Esophagus squamous epithelium (tissue), 5 donors: Measurements from ENCODE around the gene SORCS1. TPM values are rescaled to one million over a fixed set of nuclear protein-coding genes. Genes with fewer than 3 reads are reported as not detected.

Source experiments
- DNase-seq: peaks from one replicate; lab custom pipeline; 2025; lab: John Stamatoyannopoulos, UW
- H3K27ac ChIP-seq, 4 donors: fragments of 200-600 bp; sonication (generic); one replicate each; pipeline ENCODE4 v1.5.1; 2016 to 2019; ENCODE audit warnings: mild to moderate bottlenecking in 1 of 4
- H3K27me3 ChIP-seq, 4 donors: fragments of 200-600 bp; sonication (generic); 1 replicate in 3 of 4; 2 replicates in 1 of 4; pipeline versions ENCODE4 v1.5.1 to v1.6.0; 2017 to 2021; ENCODE audit warnings: antibody characterized with exemption in 1 of 4
- H3K36me3 ChIP-seq, 3 donors: fragments of 200-600 bp; sonication (generic); one replicate each; pipeline ENCODE4 v1.5.1; 2016 to 2019
- H3K4me1 ChIP-seq, 3 donors: fragments of 200-600 bp; sonication (generic); one replicate each; pipeline ENCODE4 v1.5.1; 2017 to 2019
- H3K4me3 ChIP-seq, 4 donors: fragments of 200-600 bp; sonication (generic); 1 replicate in 3 of 4; 2 replicates in 1 of 4; pipeline ENCODE4 v1.5.1; 2016 to 2019; ENCODE audit warnings: mild to moderate bottlenecking in 2 of 4, moderate library complexity in 1 of 4
- H3K9me3 ChIP-seq, 3 donors: fragments of 200-600 bp; sonication (generic); one replicate each; pipeline ENCODE4 v1.5.1; 2016 to 2019
- POLR2A ChIP-seq, 4 donors: fragments of 450-650 bp; IDR thresholded peaks; one replicate each; pipeline ENCODE4 v1.6.1; 2017; ENCODE audit warnings: antibody characterized with exemption in 4 of 4, mild to moderate bottlenecking in 4 of 4, moderate library complexity in 3 of 4
- WGBS, 2 donors: methylation state at CpG; one replicate each; pipeline ENCODE4 v1.1.5; 2018; 5-methylcytosine and 5-hydroxymethylcytosine counted together
- intact Hi-C: fragments of 100-400 bp; cut with DNase I; formaldehyde crosslinking; loops from one replicate; pipeline ENCODE4 v1.15.0; 2022
- total RNA-seq, 4 donors: library from RNA; depleted of rRNA; stranded (reverse); fragments of >200 nt; gene quantifications; one replicate each; pipeline ENCODE4 v1.1.0, GENCODE V29; 2016
- TF ChIP-seq, protein P1 (sequence below), 6 experiments: fragments of 450-650 bp in 4 of 6; fragments of 200-600 bp in 2 of 6; sonication (generic) in 2 of 6; IDR thresholded peaks; one replicate each; pipeline ENCODE4 v1.5.1; 2016 to 2019; ENCODE audit warnings: antibody characterized with exemption in 6 of 6, mild to moderate bottlenecking in 4 of 6, moderate library complexity in 4 of 6
- donor health status: DM: yes; HTN: yes; CAD: no.

The SORCS1 gene
- total RNA-seq, 4 donors from 2014 or later = 0.88 to 4.8 (median 1.4) TPM; not detected in 1

DNA sequence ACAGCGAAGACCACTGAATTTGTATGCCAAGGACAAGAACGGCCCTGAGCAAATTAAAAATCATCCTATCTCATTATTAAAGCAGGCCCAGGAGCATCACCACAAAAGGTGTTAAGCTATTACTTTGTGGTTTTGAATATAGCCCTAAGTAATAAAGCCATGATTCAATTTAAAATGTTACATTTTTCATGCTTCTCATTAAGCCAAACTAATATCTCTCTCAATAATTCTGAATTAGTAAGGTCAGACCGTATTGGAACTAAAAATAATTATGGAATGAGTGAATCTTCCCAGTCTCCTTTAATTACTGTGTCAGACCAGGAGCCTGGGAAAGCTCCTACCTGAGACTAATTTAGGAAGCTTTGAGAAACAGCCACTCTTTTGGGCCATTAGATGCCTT, 162.4 kb downstream of the SORCS1 start:
- WGBS, 2 donors = 76 to 78% methylated on average over 3 of the region's 3 CpGs
- Histone ChIP-seq H3K27me3 (no peaks in the 10 kb centered on the region), H3K4me1 (no peaks in the 10 kb centered on the region), H3K27ac (no peak overlapping the region), H3K36me3 (no peaks in the 10 kb centered on the region), H3K4me3 (no peak overlapping the region), H3K9me3 (no peaks in the 10 kb centered on the region)
- no peak for DNase-seq
- intact Hi-C loops = no loop called here
- TF ChIP-seq, protein P1, sequence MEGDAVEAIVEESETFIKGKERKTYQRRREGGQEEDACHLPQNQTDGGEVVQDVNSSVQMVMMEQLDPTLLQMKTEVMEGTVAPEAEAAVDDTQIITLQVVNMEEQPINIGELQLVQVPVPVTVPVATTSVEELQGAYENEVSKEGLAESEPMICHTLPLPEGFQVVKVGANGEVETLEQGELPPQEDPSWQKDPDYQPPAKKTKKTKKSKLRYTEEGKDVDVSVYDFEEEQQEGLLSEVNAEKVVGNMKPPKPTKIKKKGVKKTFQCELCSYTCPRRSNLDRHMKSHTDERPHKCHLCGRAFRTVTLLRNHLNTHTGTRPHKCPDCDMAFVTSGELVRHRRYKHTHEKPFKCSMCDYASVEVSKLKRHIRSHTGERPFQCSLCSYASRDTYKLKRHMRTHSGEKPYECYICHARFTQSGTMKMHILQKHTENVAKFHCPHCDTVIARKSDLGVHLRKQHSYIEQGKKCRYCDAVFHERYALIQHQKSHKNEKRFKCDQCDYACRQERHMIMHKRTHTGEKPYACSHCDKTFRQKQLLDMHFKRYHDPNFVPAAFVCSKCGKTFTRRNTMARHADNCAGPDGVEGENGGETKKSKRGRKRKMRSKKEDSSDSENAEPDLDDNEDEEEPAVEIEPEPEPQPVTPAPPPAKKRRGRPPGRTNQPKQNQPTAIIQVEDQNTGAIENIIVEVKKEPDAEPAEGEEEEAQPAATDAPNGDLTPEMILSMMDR (IDR thresholded peaks at IDR 0.05) = no peak
- TF ChIP-seq POLR2A (IDR thresholded peaks at IDR 0.05) = no peak

DNA sequence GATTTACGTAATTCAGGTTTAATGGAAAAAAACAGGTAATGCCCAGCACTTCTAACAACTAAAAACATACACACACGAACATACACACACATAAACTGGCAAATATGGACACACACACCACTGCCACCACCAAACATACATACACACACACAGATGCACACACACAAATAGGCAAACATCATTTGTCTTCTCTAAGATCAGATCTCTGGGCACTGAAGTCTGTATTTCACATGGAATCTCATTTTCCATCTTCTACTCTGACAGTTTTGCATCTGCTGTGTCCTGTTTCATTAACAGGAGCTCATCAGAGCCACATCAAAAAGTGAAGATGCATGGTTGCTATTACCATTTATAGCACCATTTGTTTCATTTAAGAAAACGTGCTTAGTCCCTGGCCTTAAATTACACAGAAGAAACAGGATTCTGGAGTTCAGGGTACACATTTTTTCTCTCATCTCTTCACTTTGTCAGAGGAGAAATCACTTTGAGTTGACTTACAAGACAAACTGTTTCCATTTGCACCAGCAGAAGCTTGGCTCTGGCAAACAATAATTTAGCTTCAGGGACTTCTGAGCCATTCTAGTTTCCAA, 165.3 kb downstream of the SORCS1 start:
- Histone ChIP-seq H3K36me3 (no peaks in the 10 kb centered on the region), H3K9me3 (no peaks in the 10 kb centered on the region), H3K27ac (no peak overlapping the region), H3K4me3 (no peak overlapping the region), H3K27me3 (no peaks in the 10 kb centered on the region), H3K4me1 (no peaks in the 10 kb centered on the region)
- no peak for TF ChIP-seq POLR2A (IDR thresholded peaks at IDR 0.05)
- TF ChIP-seq, protein P1 (IDR thresholded peaks at IDR 0.05) = no peak
- 39 to 40% methylated on average over 3 of the region's 3 CpGs for WGBS, 2 donors
- no peak for DNase-seq
- intact Hi-C loops = no loop called here

DNA sequence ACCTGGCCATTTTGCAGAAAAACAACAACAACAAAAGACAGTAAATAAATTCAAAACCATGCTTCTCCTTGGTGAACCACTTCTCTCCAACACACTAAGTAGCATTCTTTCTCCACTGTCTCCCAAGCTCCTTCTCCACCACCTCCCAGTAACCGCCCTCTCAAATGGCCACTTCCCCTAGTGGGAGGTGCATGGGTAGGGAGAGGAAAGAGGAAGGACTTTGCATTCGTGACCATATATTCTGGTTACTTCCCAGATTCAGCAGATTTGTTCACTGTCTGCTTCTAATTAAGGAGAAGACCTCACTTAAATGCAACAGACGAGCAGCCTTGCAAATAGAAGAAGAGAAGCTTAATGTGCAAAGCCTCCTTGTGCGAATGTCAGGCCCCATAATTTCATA, 166.8 kb downstream of the SORCS1 start:
- Histone ChIP-seq H3K27me3 (no peaks in the 10 kb centered on the region), H3K36me3 (no peaks in the 10 kb centered on the region), H3K4me3 (no peak overlapping the region), H3K4me1 (no peaks in the 10 kb centered on the region), H3K9me3 (no peaks in the 10 kb centered on the region), H3K27ac (no peak overlapping the region)
- no peak for DNase-seq
- 56 to 63% methylated on average over 4 of the region's 4 CpGs for WGBS, 2 donors
- intact Hi-C loops = no loop called here
- TF ChIP-seq POLR2A (IDR thresholded peaks at IDR 0.05) = no peak
- TF ChIP-seq, protein P1 (IDR thresholded peaks at IDR 0.05) = no peak

DNA sequence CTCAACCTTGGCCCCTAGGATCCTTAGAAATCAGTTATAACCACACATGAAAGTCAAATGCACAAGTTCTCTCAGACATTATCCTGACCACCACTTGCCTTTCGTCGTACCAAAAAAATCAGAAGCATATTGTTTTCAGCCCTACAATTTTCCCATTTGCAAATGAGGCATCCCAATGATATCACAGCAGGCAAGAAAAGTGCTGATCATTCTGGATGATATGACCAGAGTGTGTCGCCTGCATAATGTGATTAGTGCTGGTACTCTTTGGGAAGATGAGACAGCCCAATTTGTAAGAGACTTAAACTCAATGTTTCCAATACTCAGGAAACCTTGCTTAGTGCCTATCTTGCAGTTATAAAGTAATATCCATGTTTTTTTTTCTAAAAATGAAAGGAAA, 168.0 kb downstream of the SORCS1 start:
- H3K27ac ChIP-seq = no peak overlapping the region
- no peaks in the 10 kb centered on the region for H3K36me3 ChIP-seq
- H3K4me3 ChIP-seq = no peak overlapping the region
- no peak for DNase-seq
- WGBS, 2 donors = 77 to 93% methylated on average over 3 of the region's 3 CpGs
- H3K4me1 ChIP-seq = no peaks in the 10 kb centered on the region
- intact Hi-C loops = no loop called here
- TF ChIP-seq POLR2A (IDR thresholded peaks at IDR 0.05) = no peak
- TF ChIP-seq, protein P1 (IDR thresholded peaks at IDR 0.05) = no peak
- H3K9me3 ChIP-seq = no peaks in the 10 kb centered on the region
- H3K27me3 ChIP-seq = no peaks in the 10 kb centered on the region

DNA sequence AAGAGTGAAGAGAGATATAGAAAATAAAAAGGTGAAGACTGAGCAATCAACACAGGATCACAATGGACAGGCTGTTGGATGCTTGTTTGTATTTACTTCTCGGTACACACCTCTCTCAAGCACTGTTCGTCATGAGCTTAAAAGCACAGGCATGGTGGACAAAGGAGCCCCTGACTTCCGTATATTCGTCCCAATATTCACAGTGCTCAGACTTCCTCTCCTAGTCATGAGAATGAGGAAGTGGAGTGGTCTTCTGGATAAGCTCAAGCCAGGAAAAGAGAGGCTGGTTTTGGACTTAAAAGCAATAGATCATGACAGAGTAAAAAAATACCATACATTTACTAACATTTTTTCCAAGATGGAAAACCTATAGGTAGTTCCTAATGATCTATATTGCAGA, 172.5 kb downstream of the SORCS1 start:
- Histone ChIP-seq H3K4me3 (no peak overlapping the region), H3K27ac (no peak overlapping the region), H3K36me3 (no peaks in the 10 kb centered on the region), H3K27me3 (no peaks in the 10 kb centered on the region), H3K4me1 (no peaks in the 10 kb centered on the region), H3K9me3 (no peaks in the 10 kb centered on the region)
- no peak for DNase-seq
- intact Hi-C loops = no loop called here
- WGBS, 2 donors = 60 to 81% methylated on average over 4 of the region's 4 CpGs
- TF ChIP-seq, protein P1 (IDR thresholded peaks at IDR 0.05) = no peak
- no peak for TF ChIP-seq POLR2A (IDR thresholded peaks at IDR 0.05)
